ELR (cell line): ENCODE results near the gene EYA3.

Experiments
- DNase-seq: peaks from one replicate; pipeline ENCODE4 v3.0.0-alpha.2; 2015; ENCODE audit warnings: low read depth

Gene EYA3

GRCh38 chr1:28112388-28113241, 24.2 kb upstream of the EYA3 start:
- DNase-seq, result peak; percentile 98

GRCh38 chr1:28111157-28111556, 22.7 kb upstream of the EYA3 start:
- peak; percentile 86 for DNase-seq

- DNase-seq, result peak; percentile 82
These were observed 22.1 kb upstream of the EYA3 start for GRCh38 chr1:28110555-28110954.

- DNase-seq, result no peak
These were observed 21.2 kb upstream of the EYA3 start for GRCh38 chr1:28109639-28110038.

- no peak for DNase-seq
These were observed 19.6 kb upstream of the EYA3 start for GRCh38 chr1:28108001-28108400.

GRCh38 chr1:28104866-28105467, 16.6 kb upstream of the EYA3 start:
- DNase-seq, result peak; percentile 88

GRCh38 chr1:28102189-28102588, 13.8 kb upstream of the EYA3 start:
- no peak for DNase-seq

GRCh38 chr1:28099050-28099769, 10.8 kb upstream of the EYA3 start:
- no peak for DNase-seq

GRCh38 chr1:28097100-28097472, 8.7 kb upstream of the EYA3 start:
- DNase-seq, result no peak

GRCh38 chr1:28096210-28097099, 8.0 kb upstream of the EYA3 start:
- DNase-seq, result no peak

- DNase-seq, result peak; percentile 77
These were observed 2.8 kb upstream of the EYA3 start for GRCh38 chr1:28091043-28091781.

- DNase-seq, result peak; percentile 37
These were observed 719 bp downstream of the EYA3 start for GRCh38 chr1:28087614-28088167.

- DNase-seq, result no peak
These were observed 1.8 kb downstream of the EYA3 start for GRCh38 chr1:28086651-28087050.

- no peak for DNase-seq
These were observed 3.3 kb downstream of the EYA3 start for GRCh38 chr1:28085129-28085528.

- DNase-seq, result no peak
These were observed 4.5 kb downstream of the EYA3 start for GRCh38 chr1:28083876-28084275.

- peak; percentile 85 for DNase-seq
These were observed 9.5 kb downstream of the EYA3 start for GRCh38 chr1:28078680-28079626.

- no peak for DNase-seq
These were observed 10.1 kb downstream of the EYA3 start for GRCh38 chr1:28078262-28078661.

- no peak for DNase-seq
These were observed 13.4 kb downstream of the EYA3 start for GRCh38 chr1:28074892-28075511.

GRCh38 chr1:28073867-28074266, 14.5 kb downstream of the EYA3 start:
- no peak for DNase-seq
